ENCODE results near the gene CLDN14. TPM values are rescaled to one million over a fixed set of nuclear protein-coding genes. Genes with fewer than 3 reads are reported as not detected.

Gene CLDN14
- total RNA-seq, 8 experiments from 2014 or later, result 0.25 to 1.4 (median 0.45) TPM; not detected in 3

GRCh38 chr21:36491209-36491910, 11.4 kb upstream of the CLDN14 start:
- H3K4me3 ChIP-seq, result no peak overlapping the region
- ATAC-seq (replicated peaks in 6 of 8), result peak in 3 of 8 experiments; percentile 41 to 91 (median 88)
- no peak overlapping the region for H3K27ac ChIP-seq
- in situ Hi-C loops (cut with MboI; ENCODE audit: low pct_unique_long_range_greater_than_20kb in 2 of 9, low sequenced_read_pairs in 9 of 9, unreplicated experiment in 9 of 9), result loop anchor here in 1 of 9 experiments (25.0 kb wide), 1 partner anchor 421 kb away; no protein-coding TSS in a partner anchor
- H3K4me1 ChIP-seq (replicated peaks in 1 of 2), result no peaks in the 10 kb centered on the region
- 0 to 77% (median 46%) methylated on average over 2 to 15 of the region's 16 CpGs; no CpG with 5 or more reads in 1 of the 10 experiments for WGBS, 10 experiments

GRCh38 chr21:36489776-36490165, 9.8 kb upstream of the CLDN14 start:
- ATAC-seq (replicated peaks in 6 of 8), result no peak
- 80 to 100% (median 93%) methylated on average over 1 to 5 of the region's 7 CpGs; no CpG with 5 or more reads in 3 of the 10 experiments for WGBS, 10 experiments
- Histone ChIP-seq H3K27ac (no peak overlapping the region), H3K4me3 (no peak overlapping the region), H3K4me1 (replicated peaks in 1 of 2) (no peaks in the 10 kb centered on the region)
- in situ Hi-C loops (cut with MboI; ENCODE audit: low pct_unique_long_range_greater_than_20kb in 2 of 9, low sequenced_read_pairs in 9 of 9, unreplicated experiment in 9 of 9), result loop anchor here in 1 of 9 experiments (25.0 kb wide), 1 partner anchor 423 kb away; no protein-coding TSS in a partner anchor

- in situ Hi-C loops (cut with MboI; ENCODE audit: low pct_unique_long_range_greater_than_20kb in 2 of 9, low sequenced_read_pairs in 9 of 9, unreplicated experiment in 9 of 9), result loop anchor here in 1 of 9 experiments (25.0 kb wide), 1 partner anchor 423 kb away; no protein-coding TSS in a partner anchor
- WGBS, 10 experiments, result 40 to 100% (median 83%) methylated on average over 1 to 4 of the region's 10 CpGs; no CpG with 5 or more reads in 1 of the 10 experiments
- no peaks in the 10 kb centered on the region for H3K4me1 ChIP-seq (replicated peaks in 1 of 2)
- no peak overlapping the region for H3K27ac ChIP-seq
- H3K4me3 ChIP-seq, result no peak overlapping the region
- no peak for ATAC-seq (replicated peaks in 6 of 8)
Measured at GRCh38 chr21:36489103-36489775, 9.3 kb upstream of the CLDN14 start.

- WGBS, 10 experiments, result 50 to 100% (median 80%) methylated on average over 1 to 6 of the region's 6 CpGs
- H3K4me1 ChIP-seq (replicated peaks in 1 of 2), result no peaks in the 10 kb centered on the region
- ATAC-seq (replicated peaks in 6 of 8), result no peak
- no peak overlapping the region for H3K4me3 ChIP-seq
- in situ Hi-C loops (cut with MboI; ENCODE audit: low pct_unique_long_range_greater_than_20kb in 2 of 9, low sequenced_read_pairs in 9 of 9, unreplicated experiment in 9 of 9), result loop anchor here in 1 of 9 experiments (25.0 kb wide), 1 partner anchor 425 kb away; no protein-coding TSS in a partner anchor
- no peak overlapping the region for H3K27ac ChIP-seq
Measured at GRCh38 chr21:36487641-36488307, 7.9 kb upstream of the CLDN14 start.

- Histone ChIP-seq H3K4me1 (replicated peaks in 1 of 2) (no peaks in the 10 kb centered on the region), H3K4me3 (no peak overlapping the region), H3K27ac (no peak overlapping the region)
- ATAC-seq (replicated peaks in 6 of 8), result no peak
- WGBS, 10 experiments, result 50 to 100% (median 80%) methylated on average over 1 to 5 of the region's 9 CpGs
- in situ Hi-C loops (cut with MboI; ENCODE audit: low pct_unique_long_range_greater_than_20kb in 2 of 9, low sequenced_read_pairs in 9 of 9, unreplicated experiment in 9 of 9), result loop anchor here in 1 of 9 experiments (25.0 kb wide), 1 partner anchor 426 kb away; no protein-coding TSS in a partner anchor
Measured at GRCh38 chr21:36486246-36486645, 6.3 kb upstream of the CLDN14 start.

- no peak overlapping the region for H3K27ac ChIP-seq
- no peaks in the 10 kb centered on the region for H3K4me1 ChIP-seq (replicated peaks in 1 of 2)
- no peak for ATAC-seq (replicated peaks in 6 of 8)
- in situ Hi-C loops (cut with MboI; ENCODE audit: low pct_unique_long_range_greater_than_20kb in 2 of 9, low sequenced_read_pairs in 9 of 9, unreplicated experiment in 9 of 9), result loop anchor here in 1 of 9 experiments (25.0 kb wide), 1 partner anchor 427 kb away; no protein-coding TSS in a partner anchor
- no peak overlapping the region for H3K4me3 ChIP-seq
- 76 to 92% (median 81%) methylated on average over 1 to 7 of the region's 7 CpGs; no CpG with 5 or more reads in 4 of the 10 experiments for WGBS, 10 experiments
Measured at GRCh38 chr21:36485476-36485875, 5.6 kb upstream of the CLDN14 start.

- Histone ChIP-seq H3K4me3 (no peak overlapping the region), H3K27ac (no peak overlapping the region), H3K4me1 (replicated peaks in 1 of 2) (no peaks in the 10 kb centered on the region)
- ATAC-seq (replicated peaks in 6 of 8), result no peak
- in situ Hi-C loops (cut with MboI; ENCODE audit: low pct_unique_long_range_greater_than_20kb in 2 of 9, low sequenced_read_pairs in 9 of 9, unreplicated experiment in 9 of 9), result loop anchor here in 1 of 9 experiments (25.0 kb wide), 1 partner anchor 429 kb away; no protein-coding TSS in a partner anchor
- 60 to 100% (median 80%) methylated on average over 1 to 8 of the region's 10 CpGs; no CpG with 5 or more reads in 3 of the 10 experiments for WGBS, 10 experiments
Measured at GRCh38 chr21:36483095-36483494, 3.2 kb upstream of the CLDN14 start.

- in situ Hi-C loops (cut with MboI; ENCODE audit: low pct_unique_long_range_greater_than_20kb in 2 of 9, low sequenced_read_pairs in 9 of 9, unreplicated experiment in 9 of 9), result loop anchor here in 1 of 9 experiments (25.0 kb wide), 1 partner anchor 430 kb away; no protein-coding TSS in a partner anchor
- no peak for ATAC-seq (replicated peaks in 6 of 8)
- WGBS, 10 experiments, result 49 to 100% (median 82%) methylated on average over 1 to 3 of the region's 4 CpGs; no CpG with 5 or more reads in 2 of the 10 experiments
- Histone ChIP-seq H3K27ac (no peak overlapping the region), H3K4me3 (no peak overlapping the region), H3K4me1 (replicated peaks in 1 of 2) (no peaks in the 10 kb centered on the region)
Measured at GRCh38 chr21:36482673-36483072, 2.8 kb upstream of the CLDN14 start.

- in situ Hi-C loops (cut with MboI; ENCODE audit: low pct_unique_long_range_greater_than_20kb in 2 of 9, low sequenced_read_pairs in 9 of 9, unreplicated experiment in 9 of 9), result loop anchor here in 1 of 9 experiments (25.0 kb wide), 1 partner anchor 430 kb away; no protein-coding TSS in a partner anchor
- no peak for ATAC-seq (replicated peaks in 6 of 8)
- WGBS, 10 experiments, result 40 to 100% (median 67%) methylated on average over 1 to 3 of the region's 4 CpGs; no CpG with 5 or more reads in 1 of the 10 experiments
Measured at GRCh38 chr21:36482181-36482580, 2.3 kb upstream of the CLDN14 start.

GRCh38 chr21:36481639-36482038, 1.7 kb upstream of the CLDN14 start:
- Histone ChIP-seq H3K4me1 (replicated peaks in 1 of 2) (no peaks in the 10 kb centered on the region), H3K27ac (no peak overlapping the region), H3K4me3 (no peak overlapping the region)
- 29 to 100% (median 75%) methylated on average over 2 to 5 of the region's 5 CpGs; no CpG with 5 or more reads in 1 of the 10 experiments for WGBS, 10 experiments
- in situ Hi-C loops (cut with MboI; ENCODE audit: low pct_unique_long_range_greater_than_20kb in 2 of 9, low sequenced_read_pairs in 9 of 9, unreplicated experiment in 9 of 9), result loop anchor here in 1 of 9 experiments (25.0 kb wide), 1 partner anchor 431 kb away; no protein-coding TSS in a partner anchor
- ATAC-seq (replicated peaks in 6 of 8), result no peak

More at GRCh38 chr21:36482181-36482580, 2.3 kb upstream of the CLDN14 start:
- H3K4me1 ChIP-seq (replicated peaks in 1 of 2), result no peaks in the 10 kb centered on the region
- H3K4me3 ChIP-seq, result no peak overlapping the region
- no peak overlapping the region for H3K27ac ChIP-seq

- 62 to 92% (median 74%) methylated on average over 2 to 11 of the region's 12 CpGs; no CpG with 5 or more reads in 4 of the 10 experiments for WGBS, 10 experiments
- H3K27ac ChIP-seq, result no peak overlapping the region
- no peak for ATAC-seq (replicated peaks in 6 of 8)
- no peaks in the 10 kb centered on the region for H3K4me1 ChIP-seq (replicated peaks in 1 of 2)
- no peak overlapping the region for H3K4me3 ChIP-seq
- in situ Hi-C loops (cut with MboI; ENCODE audit: low pct_unique_long_range_greater_than_20kb in 2 of 9, low sequenced_read_pairs in 9 of 9, unreplicated experiment in 9 of 9), result loop anchor here in 1 of 9 experiments (25.0 kb wide), 1 partner anchor 432 kb away; no protein-coding TSS in a partner anchor
Measured at GRCh38 chr21:36480618-36481017, 696 bp upstream of the CLDN14 start.

GRCh38 chr21:36478941-36479340, 981 bp downstream of the CLDN14 start:
- peak in 1 of 8 experiments; percentile 18 for ATAC-seq (replicated peaks in 6 of 8)
- WGBS, 10 experiments, result 0 to 48% (median 37%) methylated on average over 1 to 3 of the region's 7 CpGs; no CpG with 5 or more reads in 6 of the 10 experiments
- no peaks in the 10 kb centered on the region for H3K4me1 ChIP-seq (replicated peaks in 1 of 2)
- no peak overlapping the region for H3K27ac ChIP-seq
- in situ Hi-C loops (cut with MboI; ENCODE audit: low pct_unique_long_range_greater_than_20kb in 2 of 9, low sequenced_read_pairs in 9 of 9, unreplicated experiment in 9 of 9), result loop anchor here in 1 of 9 experiments (25.0 kb wide), 1 partner anchor 433 kb away; no protein-coding TSS in a partner anchor
- H3K4me3 ChIP-seq, result no peak overlapping the region

Measured in motor neuron (in vitro differentiated cells).